GM23338 (cell line): ENCODE measurements around the gene WFDC11. TPM values are rescaled to one million over a fixed set of nuclear protein-coding genes. Genes with fewer than 3 reads are reported as not detected.

Experiments
- ATAC-seq: fragments of 200-7000 bp; cut with Tn5 transposase; 3 replicates; pipeline ENCODE4 v1.9.1; 2020
- DNase-seq: peaks from one replicate; pipeline ENCODE4 v3.0.0-alpha.2; 2015; ENCODE audit warnings: low spot score
- H2AFZ ChIP-seq: fragments of 200-600 bp; sonication (generic); 2 replicates; pipeline ENCODE4 v1.8.0; 2016; ENCODE audit warnings: antibody characterized with exemption, mild to moderate bottlenecking, moderate library complexity
- H3F3A ChIP-seq: fragments of 200-600 bp; sonication (generic); replicated peaks from 2 replicates; pipeline ENCODE4 v1.8.0; 2017; ENCODE audit warnings: antibody characterized with exemption, mixed run types, low read depth
- H3K27ac ChIP-seq: fragments of 200-600 bp; sonication (generic); 2 replicates; pipeline ENCODE4 v1.6.1; 2016; ENCODE audit warnings: low read depth
- H3K27me3 ChIP-seq: fragments of 200-600 bp; sonication (generic); 2 replicates; pipeline ENCODE4 v1.8.0; 2016; ENCODE audit warnings: mild to moderate bottlenecking, mixed run types, moderate library complexity; ENCODE audit not compliant: insufficient read depth
- H3K36me3 ChIP-seq: fragments of 200-600 bp; sonication (generic); 2 replicates; pipeline ENCODE4 v1.8.0; 2016; ENCODE audit warnings: mild to moderate bottlenecking; ENCODE audit not compliant: insufficient read depth
- H3K4me1 ChIP-seq: fragments of 200-600 bp; sonication (generic); 2 replicates; pipeline ENCODE4 v1.8.0; 2016; ENCODE audit warnings: mild to moderate bottlenecking, moderate library complexity; ENCODE audit not compliant: insufficient read depth
- H3K4me2 ChIP-seq: fragments of 200-600 bp; sonication (generic); 2 replicates; pipeline ENCODE4 v1.7.1; 2017; ENCODE audit warnings: mixed run types
- H3K4me3 ChIP-seq: fragments of 200-600 bp; sonication (generic); 2 replicates; pipeline ENCODE4 v1.6.1; 2016; ENCODE audit warnings: mixed run types
- H3K79me2 ChIP-seq: fragments of 200-600 bp; sonication (generic); replicated peaks from 2 replicates; pipeline ENCODE4 v1.8.0; 2017; ENCODE audit warnings: mild to moderate bottlenecking; ENCODE audit not compliant: insufficient read depth
- H3K9me2 ChIP-seq: fragments of 200-600 bp; sonication (generic); 2 replicates; pipeline ENCODE4 v1.8.0; 2017; ENCODE audit not compliant: insufficient read depth
- H4K20me1 ChIP-seq: fragments of 200-600 bp; sonication (generic); replicated peaks from 2 replicates; pipeline ENCODE4 v1.8.0; 2017; ENCODE audit warnings: mild to moderate bottlenecking; ENCODE audit not compliant: insufficient read depth
- H3K27ac Mint-ChIP-seq: 2 replicates; pipeline ENCODE4 v1.8.0; 2020; ENCODE audit warnings: inconsistent platforms, mild to moderate bottlenecking, moderate library complexity, mixed read lengths
- H3K27me3 Mint-ChIP-seq: 3 replicates; pipeline ENCODE4 v1.8.0; 2022; ENCODE audit warnings: low read depth, mild to moderate bottlenecking, moderate library complexity, mixed read lengths, inconsistent platforms; ENCODE audit not compliant: insufficient read depth, poor library complexity
- H3K36me3 Mint-ChIP-seq: 3 replicates; pipeline ENCODE4 v1.8.0; 2021; ENCODE audit warnings: low read depth, mild to moderate bottlenecking, inconsistent platforms, moderate library complexity, mixed read lengths
- H3K4me1 Mint-ChIP-seq: 3 replicates; pipeline ENCODE4 v1.8.0; 2020; ENCODE audit warnings: mild to moderate bottlenecking, inconsistent platforms, mixed read lengths
- H3K4me3 Mint-ChIP-seq: 3 replicates; pipeline ENCODE4 v1.8.0; 2021; ENCODE audit warnings: moderate library complexity, mild to moderate bottlenecking, inconsistent platforms, mixed read lengths
- H3K9me3 Mint-ChIP-seq: 3 replicates; pipeline ENCODE4 v1.8.0; 2020; ENCODE audit warnings: moderate library complexity, mild to moderate bottlenecking, inconsistent platforms, mixed read lengths
- CREB1 ChIP-seq: fragments of 250-450 bp; sonication (Bioruptor Pico); IDR thresholded peaks from 2 replicates; pipeline ENCODE4 v1.5.0; 2020; ENCODE audit warnings: low read depth, mild to moderate bottlenecking, moderate library complexity
- EZH2 ChIP-seq: fragments of 200-600 bp; sonication (generic); IDR thresholded peaks from one replicate; pipeline ENCODE4 v1.8.0; 2017; ENCODE audit warnings: antibody characterized with exemption, mild to moderate bottlenecking, low read depth; ENCODE audit not compliant: unreplicated experiment
- EZH2phosphoT487 ChIP-seq: fragments of 200-600 bp; sonication (generic); IDR thresholded peaks from one replicate; pipeline ENCODE4 v1.8.1; 2018; ENCODE audit warnings: antibody characterized with exemption; ENCODE audit not compliant: unreplicated experiment
- JUNB ChIP-seq: IDR thresholded peaks from one replicate; pipeline ENCODE4 v1.6.1; 2016; ENCODE audit warnings: antibody characterized with exemption; ENCODE audit not compliant: unreplicated experiment
- NANOG ChIP-seq: IDR thresholded peaks from 2 replicates; pipeline ENCODE4 v1.6.1; 2016; ENCODE audit warnings: antibody characterized with exemption, borderline replicate concordance
- POLR2AphosphoS5 ChIP-seq: IDR thresholded peaks from 2 replicates; pipeline ENCODE4 v1.6.1; 2016; ENCODE audit warnings: antibody characterized with exemption, low read depth
- REST ChIP-seq: IDR thresholded peaks from one replicate; pipeline ENCODE4 v1.6.1; 2018; ENCODE audit warnings: antibody characterized with exemption; ENCODE audit not compliant: unreplicated experiment
- STAT1 ChIP-seq: IDR thresholded peaks from one replicate; pipeline ENCODE4 v1.6.1; 2016; ENCODE audit warnings: antibody characterized with exemption; ENCODE audit not compliant: unreplicated experiment
- ZNF114 ChIP-seq: fragments of 250-450 bp; sonication (Bioruptor Pico); IDR thresholded peaks from 2 replicates; pipeline ENCODE4 v1.5.0; 2020; ENCODE audit warnings: mild to moderate bottlenecking, moderate library complexity
- ZNF331 ChIP-seq: fragments of 250-450 bp; sonication (Bioruptor Pico); IDR thresholded peaks from 2 replicates; pipeline ENCODE4 v1.5.0; 2020; ENCODE audit warnings: low read depth, mild to moderate bottlenecking, moderate library complexity
- ZNF462 ChIP-seq: fragments of 250-450 bp; sonication (Bioruptor Pico); IDR thresholded peaks from 2 replicates; pipeline ENCODE4 v1.5.0; 2020; ENCODE audit warnings: mild to moderate bottlenecking, moderate library complexity
- polyA plus RNA-seq: library from polyadenylated mRNA; unstranded; fragments of >200 nt; fragmentation: Nextera tagmentation; extraction: Ambion mirVana; gene quantifications from 2 replicates; pipeline ENCODE4 v1.2.1, GENCODE V29; 2016
- total RNA-seq: library from RNA; depleted of rRNA; stranded (reverse); fragments of >200 nt; shearing (Covaris generic); gene quantifications from 2 replicates; pipeline ENCODE4 v1.2.3, GENCODE V29; 2014
- TF ChIP-seq, protein P1 (sequence below): IDR thresholded peaks from 2 replicates; pipeline ENCODE4 v1.6.1; 2016; ENCODE audit warnings: antibody characterized with exemption
- TF ChIP-seq, protein P2 (sequence below), 2 experiments: fragments of 200-600 bp in 1 of 2; sonication (generic) in 1 of 2; conservative IDR thresholded peaks; 2 replicates each; pipeline versions ENCODE4 v1.5.1 to v1.6.1; 2016 to 2017; ENCODE audit warnings: antibody characterized with exemption in 2 of 2, low read depth in 2 of 2, mild to moderate bottlenecking in 2 of 2, moderate library complexity in 1 of 2

WFDC11 gene
- total and polyA plus RNA-seq, 2 experiments from 2014 or later, result not detected

GRCh38 chr20:45626540-45626939, 43.5 kb downstream of the WFDC11 start:
- DNase-seq (no peak), ATAC-seq (no peak)
- no peaks in the 10 kb centered on the region for H4K20me1 ChIP-seq
- H3K4me3 Mint-ChIP-seq, result no peak overlapping the region
- no peaks in the 10 kb centered on the region; the same call in 2 of the 3 replicates for H3K36me3 Mint-ChIP-seq
- H3K4me2 ChIP-seq, result no peak overlapping the region
- H3K9me3 Mint-ChIP-seq, result no peaks in the 10 kb centered on the region
- H3K9me2 ChIP-seq, result peaks cover 6% of the 10 kb centered on the region; the same call in 1 of the 2 replicates
- H3F3A ChIP-seq, result no peaks in the 10 kb centered on the region
- no peaks in the 10 kb centered on the region for H3K4me1 ChIP-seq
- no peak overlapping the region for H3K27ac ChIP-seq
- TF ChIP-seq POLR2AphosphoS5 (no peak), EZH2 (no peak), EZH2phosphoT487 (no peak), JUNB (no peak), REST (no peak), ZNF462 (CRISPR knock-in tag) (no peak), CREB1 (CRISPR knock-in tag) (no peak), NANOG (no peak), ZNF114 (no peak), ZNF331 (CRISPR knock-in tag) (no peak), STAT1 (no peak)
- TF ChIP-seq, protein P1, sequence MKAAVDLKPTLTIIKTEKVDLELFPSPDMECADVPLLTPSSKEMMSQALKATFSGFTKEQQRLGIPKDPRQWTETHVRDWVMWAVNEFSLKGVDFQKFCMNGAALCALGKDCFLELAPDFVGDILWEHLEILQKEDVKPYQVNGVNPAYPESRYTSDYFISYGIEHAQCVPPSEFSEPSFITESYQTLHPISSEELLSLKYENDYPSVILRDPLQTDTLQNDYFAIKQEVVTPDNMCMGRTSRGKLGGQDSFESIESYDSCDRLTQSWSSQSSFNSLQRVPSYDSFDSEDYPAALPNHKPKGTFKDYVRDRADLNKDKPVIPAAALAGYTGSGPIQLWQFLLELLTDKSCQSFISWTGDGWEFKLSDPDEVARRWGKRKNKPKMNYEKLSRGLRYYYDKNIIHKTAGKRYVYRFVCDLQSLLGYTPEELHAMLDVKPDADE, result no peak
- TF ChIP-seq, protein P2, sequence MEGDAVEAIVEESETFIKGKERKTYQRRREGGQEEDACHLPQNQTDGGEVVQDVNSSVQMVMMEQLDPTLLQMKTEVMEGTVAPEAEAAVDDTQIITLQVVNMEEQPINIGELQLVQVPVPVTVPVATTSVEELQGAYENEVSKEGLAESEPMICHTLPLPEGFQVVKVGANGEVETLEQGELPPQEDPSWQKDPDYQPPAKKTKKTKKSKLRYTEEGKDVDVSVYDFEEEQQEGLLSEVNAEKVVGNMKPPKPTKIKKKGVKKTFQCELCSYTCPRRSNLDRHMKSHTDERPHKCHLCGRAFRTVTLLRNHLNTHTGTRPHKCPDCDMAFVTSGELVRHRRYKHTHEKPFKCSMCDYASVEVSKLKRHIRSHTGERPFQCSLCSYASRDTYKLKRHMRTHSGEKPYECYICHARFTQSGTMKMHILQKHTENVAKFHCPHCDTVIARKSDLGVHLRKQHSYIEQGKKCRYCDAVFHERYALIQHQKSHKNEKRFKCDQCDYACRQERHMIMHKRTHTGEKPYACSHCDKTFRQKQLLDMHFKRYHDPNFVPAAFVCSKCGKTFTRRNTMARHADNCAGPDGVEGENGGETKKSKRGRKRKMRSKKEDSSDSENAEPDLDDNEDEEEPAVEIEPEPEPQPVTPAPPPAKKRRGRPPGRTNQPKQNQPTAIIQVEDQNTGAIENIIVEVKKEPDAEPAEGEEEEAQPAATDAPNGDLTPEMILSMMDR (conservative IDR thresholded peaks at IDR 0.05; ENCODE audit: low read depth in 2 of 2), result no peak
- H3K36me3 ChIP-seq, result no peaks in the 10 kb centered on the region
- no peaks in the 10 kb centered on the region for H3K79me2 ChIP-seq
- peaks cover 2% of the 10 kb centered on the region; the same call in 2 of the 3 replicates for H3K4me1 Mint-ChIP-seq
- no peak overlapping the region for H3K27ac Mint-ChIP-seq
- H3K27me3 ChIP-seq, result no peaks in the 10 kb centered on the region
- no peak overlapping the region for H2AFZ ChIP-seq
- H3K27me3 Mint-ChIP-seq, result no peaks in the 10 kb centered on the region
- H3K4me3 ChIP-seq, result no peak overlapping the region
